Astrocyte of the spinal cord (primary cell): ENCODE data around the gene GAS2L2.

Source experiments
- DNase-seq: peaks from one replicate; pipeline ENCODE4 v3.0.0; 2011; ENCODE audit warnings: low read depth, low spot score
- H3K4me3 ChIP-seq: 2 replicates; pipeline ENCODE4 v1.5.1; 2011; ENCODE audit warnings: low read depth, mild to moderate bottlenecking, low read length, moderate library complexity
- CTCF ChIP-seq: IDR thresholded peaks from 2 replicates; pipeline ENCODE4 v1.5.1; 2012; ENCODE audit warnings: low read depth, mild to moderate bottlenecking, low read length, inconsistent platforms
- in situ Hi-C: cut with HindIII; loops from 2 replicates; pipeline ENCODE4 v1.10.0; 2017; ENCODE audit warnings: low sequenced_read_pairs

Gene GAS2L2

DNA sequence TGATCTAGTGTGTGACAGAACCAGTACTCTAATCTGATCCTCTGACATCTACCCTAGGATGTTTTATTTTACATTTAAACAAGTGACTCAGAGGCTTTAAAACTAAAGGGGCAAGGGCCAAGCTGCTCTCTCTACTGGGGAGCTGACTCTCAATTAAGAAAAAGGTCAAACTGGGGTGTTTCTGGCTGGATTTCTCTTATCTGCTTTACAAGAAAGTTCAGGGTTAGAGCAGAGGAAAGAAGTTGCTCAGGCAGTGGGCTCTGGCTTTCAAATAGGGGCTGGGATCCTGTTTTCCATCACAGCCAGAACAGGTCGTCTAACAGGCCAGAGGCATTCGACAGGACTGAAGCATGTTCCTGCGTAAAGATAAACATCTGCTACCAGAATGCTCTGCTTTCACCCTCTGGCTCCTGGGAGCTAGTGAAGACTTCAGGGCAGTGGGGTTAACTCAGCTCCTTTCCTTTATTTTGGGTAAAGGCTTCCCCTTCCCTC, 33.9 kb upstream of the GAS2L2 start:
- in situ Hi-C loops, result no loop called here
- DNase-seq, result no peak
- TF ChIP-seq CTCF, result no peak
- no peak overlapping the region for H3K4me3 ChIP-seq

DNA sequence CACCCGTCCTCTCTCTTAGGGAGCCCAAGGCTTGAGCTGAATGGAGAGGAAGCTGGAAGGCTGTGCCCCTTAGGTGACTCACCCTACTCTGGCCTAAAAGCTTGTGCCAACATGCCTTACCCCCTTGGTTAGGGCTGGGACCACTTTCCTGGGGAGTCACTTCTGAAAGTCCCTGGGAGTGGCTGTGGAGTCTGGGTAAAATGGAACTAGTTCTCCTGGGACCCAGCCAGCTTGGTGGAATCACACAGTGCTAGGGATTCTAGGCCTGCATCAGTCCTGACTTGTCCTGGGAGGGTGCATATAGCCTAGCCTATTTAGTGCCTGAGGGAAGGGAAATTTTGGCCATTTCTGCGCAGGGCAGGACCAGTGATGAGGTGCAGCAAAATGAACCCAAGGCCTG, 31.9 kb upstream of the GAS2L2 start:
- in situ Hi-C loops, result no loop called here

DNA sequence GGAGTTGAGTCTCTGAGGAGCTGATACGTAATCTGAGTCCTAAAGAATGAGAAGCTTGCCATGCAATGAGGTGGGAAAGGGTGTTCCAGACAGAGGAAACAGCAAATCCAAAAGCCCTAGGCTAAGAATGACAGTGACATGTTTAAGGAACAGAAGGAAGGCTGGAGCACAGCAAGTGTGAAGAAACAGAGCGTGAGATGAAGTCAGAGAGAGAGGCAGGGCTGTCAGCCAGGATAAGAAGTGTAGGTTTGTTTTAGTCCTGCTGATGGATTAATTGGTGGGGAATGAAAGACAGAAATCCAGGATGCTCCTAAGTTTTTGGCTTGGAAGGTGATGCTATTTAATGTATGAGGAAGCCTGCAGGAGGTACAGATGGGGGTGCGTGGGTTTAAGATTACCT, 27.9 kb upstream of the GAS2L2 start:
- H3K4me3 ChIP-seq, result no peak overlapping the region
- TF ChIP-seq CTCF, result no peak
- DNase-seq, result no peak
- in situ Hi-C loops, result no loop called here

More for the DNA sequence above, 31.9 kb upstream of the GAS2L2 start:
- no peak for DNase-seq
- no peak for TF ChIP-seq CTCF
- no peak overlapping the region for H3K4me3 ChIP-seq

DNA sequence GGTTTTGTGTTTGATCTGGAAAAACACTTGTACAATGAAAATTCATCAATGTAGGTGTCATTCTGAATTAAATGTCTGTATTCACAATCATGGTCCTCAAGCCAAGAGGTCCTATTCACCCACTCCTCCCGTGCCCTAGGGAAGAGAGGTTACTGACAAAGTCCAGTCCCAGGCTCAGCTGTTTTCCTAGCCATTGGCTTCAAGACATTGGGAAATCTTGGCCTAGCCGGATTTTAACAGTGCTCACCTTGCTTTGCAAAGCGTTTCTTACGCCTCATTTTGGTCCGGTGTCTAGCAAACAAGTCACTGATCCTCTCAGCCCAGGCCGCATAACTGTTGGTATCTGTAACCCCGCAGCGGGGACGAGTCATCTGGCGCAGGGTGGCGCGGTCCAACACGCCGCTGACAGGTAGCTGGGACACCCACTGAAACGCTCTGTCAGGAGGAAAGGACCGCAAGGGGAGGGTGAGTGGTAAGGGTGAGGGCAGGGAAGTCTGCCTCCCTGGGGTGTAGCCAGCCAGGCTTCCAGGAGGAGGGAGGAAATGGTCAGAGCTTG, 25.7 kb upstream of the GAS2L2 start:
- no peak for DNase-seq
- no peak overlapping the region for H3K4me3 ChIP-seq
- in situ Hi-C loops, result no loop called here
- no peak for TF ChIP-seq CTCF

- no peak overlapping the region for H3K4me3 ChIP-seq
- in situ Hi-C loops, result no loop called here
- no peak for DNase-seq
- TF ChIP-seq CTCF, result no peak
Observed at GRCh38 chr17:35775583-35775982, 22.5 kb upstream of the GAS2L2 start.

- in situ Hi-C loops, result no loop called here
- no peak overlapping the region for H3K4me3 ChIP-seq
- no peak for DNase-seq
- no peak for TF ChIP-seq CTCF
Observed at GRCh38 chr17:35775039-35775438, 22.0 kb upstream of the GAS2L2 start.
